Hepatocyte (in vitro differentiated cells): ENCODE results near the gene LRRC19. TPM values are rescaled to one million over a fixed set of nuclear protein-coding genes. Genes with fewer than 3 reads are reported as not detected.

Source experiments
- DNase-seq: peaks from one replicate; pipeline ENCODE4 v3.0.0-alpha.2; 2016; ENCODE audit warnings: low spot score
- H2AFZ ChIP-seq: fragments of 200-600 bp; sonication (generic); 2 replicates; pipeline ENCODE4 v1.6.0; 2016; ENCODE audit warnings: antibody characterized with exemption, mild to moderate bottlenecking
- H3K27ac ChIP-seq: fragments of 200-600 bp; sonication (generic); 2 replicates; pipeline ENCODE4 v1.5.1; 2016; ENCODE audit warnings: mild to moderate bottlenecking
- H3K27me3 ChIP-seq: fragments of 200-600 bp; sonication (generic); 2 replicates; pipeline ENCODE4 v1.6.1; 2016
- H3K36me3 ChIP-seq: fragments of 200-600 bp; sonication (generic); replicated peaks from 2 replicates; pipeline ENCODE4 v1.5.1; 2016; ENCODE audit warnings: low read depth; ENCODE audit not compliant: insufficient read depth
- H3K4me1 ChIP-seq: fragments of 200-600 bp; sonication (generic); 2 replicates; pipeline ENCODE4 v1.5.1; 2016; ENCODE audit warnings: mild to moderate bottlenecking, moderate library complexity; ENCODE audit not compliant: insufficient read depth
- H3K4me2 ChIP-seq: fragments of 200-600 bp; sonication (generic); 2 replicates; pipeline ENCODE4 v1.6.0; 2016
- H3K4me3 ChIP-seq: fragments of 200-600 bp; sonication (generic); 2 replicates; pipeline ENCODE4 v1.5.1; 2016; ENCODE audit warnings: mild to moderate bottlenecking
- H3K79me2 ChIP-seq: fragments of 200-600 bp; sonication (generic); 2 replicates; pipeline ENCODE4 v1.6.0; 2017; ENCODE audit warnings: mild to moderate bottlenecking
- H3K9me2 ChIP-seq: fragments of 200-600 bp; sonication (generic); replicated peaks from 2 replicates; pipeline ENCODE4 v1.6.0; 2017; ENCODE audit warnings: mild to moderate bottlenecking; ENCODE audit not compliant: insufficient read depth
- H3K9me3 ChIP-seq: fragments of 200-600 bp; sonication (generic); 2 replicates; pipeline ENCODE4 v1.5.1; 2016; ENCODE audit warnings: low read depth, mild to moderate bottlenecking
- H4K20me1 ChIP-seq: fragments of 200-600 bp; sonication (generic); 2 replicates; pipeline ENCODE4 v1.6.0; 2016; ENCODE audit warnings: mild to moderate bottlenecking; ENCODE audit not compliant: insufficient read depth, poor library complexity, severe bottlenecking
- CTCF ChIP-seq: fragments of 200-600 bp; sonication (generic); IDR thresholded peaks from 2 replicates; pipeline ENCODE4 v1.5.1; 2016; ENCODE audit warnings: antibody characterized with exemption, mild to moderate bottlenecking; ENCODE audit not compliant: poor library complexity
- EZH2 ChIP-seq: fragments of 200-600 bp; sonication (generic); IDR thresholded peaks from 2 replicates; pipeline ENCODE4 v1.6.1; 2016; ENCODE audit warnings: antibody characterized with exemption, mild to moderate bottlenecking, borderline replicate concordance
- EZH2phosphoT487 ChIP-seq: fragments of 200-600 bp; sonication (generic); IDR thresholded peaks from one replicate; pipeline ENCODE4 v1.6.1; 2018; ENCODE audit warnings: antibody characterized with exemption, mild to moderate bottlenecking, low read depth, moderate library complexity; ENCODE audit not compliant: unreplicated experiment, severe bottlenecking
- WGBS: methylation state at CpG from one replicate; pipeline ENCODE4 v1.1.6; 2016; ENCODE audit warnings: low lambda C conversion rate; ENCODE audit errors: missing lambda C conversion rate; 5-methylcytosine and 5-hydroxymethylcytosine counted together
- polyA plus RNA-seq: library from polyadenylated mRNA; unstranded; fragments of >200 nt; fragmentation: Nextera tagmentation; extraction: Ambion mirVana; gene quantifications from 2 replicates; pipeline ENCODE4 v1.2.1, GENCODE V29; 2016
- total RNA-seq: library from RNA; depleted of rRNA; stranded (reverse); fragments of >200 nt; gene quantifications from 2 replicates; pipeline ENCODE4 v1.2.3, GENCODE V29; 2014

Gene LRRC19
- total and polyA plus RNA-seq, 2 experiments from 2014 or later = 9.6 to 44.6 TPM

GRCh38 chr9:27019589-27019988 lies 14.1 kb upstream of the LRRC19 start:
- Histone ChIP-seq H3K9me3 (no peaks in the 10 kb centered on the region), H3K4me3 (no peak overlapping the region), H4K20me1 (no peaks in the 10 kb centered on the region), H3K27ac (no peak overlapping the region), H3K4me2 (no peak overlapping the region), H3K27me3 (no peaks in the 10 kb centered on the region), H3K36me3 (no peaks in the 10 kb centered on the region), H3K9me2 (no peaks in the 10 kb centered on the region), H3K4me1 (no peaks in the 10 kb centered on the region), H2AFZ (no peak overlapping the region), H3K79me2 (no peaks in the 10 kb centered on the region)
- DNase-seq = no peak
- TF ChIP-seq EZH2phosphoT487 (no peak), EZH2 (no peak), CTCF (no peak)

GRCh38 chr9:27003426-27004077 lies 1.9 kb downstream of the LRRC19 start:
- no peak overlapping the region for H3K4me3 ChIP-seq
- H4K20me1 ChIP-seq = no peaks in the 10 kb centered on the region
- H3K27me3 ChIP-seq = no peaks in the 10 kb centered on the region
- TF ChIP-seq EZH2 = no peak
- TF ChIP-seq CTCF = no peak
- TF ChIP-seq EZH2phosphoT487 = no peak
- H3K4me2 ChIP-seq = peak overlapping the region; percentile 65
- no peak overlapping the region for H2AFZ ChIP-seq
- no peaks in the 10 kb centered on the region for H3K36me3 ChIP-seq
- peaks cover 11% of the 10 kb centered on the region for H3K79me2 ChIP-seq
- H3K9me2 ChIP-seq = no peaks in the 10 kb centered on the region
- H3K27ac ChIP-seq = peak overlapping the region; percentile 88
- 61% methylated on average over 3 of the region's 3 CpGs for WGBS
- no peaks in the 10 kb centered on the region for H3K9me3 ChIP-seq
- no peaks in the 10 kb centered on the region for H3K4me1 ChIP-seq
- DNase-seq = peak; percentile 24

- 91% methylated on average over 2 of the region's 2 CpGs for WGBS
- H3K9me3 ChIP-seq = no peaks in the 10 kb centered on the region
- H3K36me3 ChIP-seq = no peaks in the 10 kb centered on the region
- no peak overlapping the region for H3K27ac ChIP-seq
- no peak overlapping the region for H2AFZ ChIP-seq
- H3K4me2 ChIP-seq = no peak overlapping the region
- DNase-seq = no peak
- no peaks in the 10 kb centered on the region for H3K27me3 ChIP-seq
- H3K4me1 ChIP-seq = no peaks in the 10 kb centered on the region
- H3K79me2 ChIP-seq = no peaks in the 10 kb centered on the region
- no peak for TF ChIP-seq EZH2
- no peak for TF ChIP-seq CTCF
- no peak for TF ChIP-seq EZH2phosphoT487
- no peaks in the 10 kb centered on the region for H3K9me2 ChIP-seq
- H3K4me3 ChIP-seq = no peak overlapping the region
- H4K20me1 ChIP-seq = no peaks in the 10 kb centered on the region
Measured at GRCh38 chr9:26995810-26996209, 9.7 kb downstream of the LRRC19 start.

- H3K79me2 ChIP-seq = no peaks in the 10 kb centered on the region
- H3K4me2 ChIP-seq = no peak overlapping the region
- H3K4me1 ChIP-seq = no peaks in the 10 kb centered on the region
- H3K36me3 ChIP-seq = no peaks in the 10 kb centered on the region
- H3K27me3 ChIP-seq = no peaks in the 10 kb centered on the region
- WGBS = 35% methylated on average over 1 of the region's 1 CpG
- H2AFZ ChIP-seq = no peak overlapping the region
- H4K20me1 ChIP-seq = no peaks in the 10 kb centered on the region
- H3K9me2 ChIP-seq = no peaks in the 10 kb centered on the region
- TF ChIP-seq EZH2 = no peak
- TF ChIP-seq EZH2phosphoT487 = no peak
- TF ChIP-seq CTCF = no peak
- H3K27ac ChIP-seq = no peak overlapping the region
- no peak for DNase-seq
- H3K4me3 ChIP-seq = no peak overlapping the region
- no peaks in the 10 kb centered on the region for H3K9me3 ChIP-seq
Measured at GRCh38 chr9:26983340-26983739, 22.1 kb downstream of the LRRC19 start.
